Dermis lymphatic vessel endothelial cell (primary cell): ENCODE data around the gene ETFBKMT. TPM values are rescaled to one million over a fixed set of nuclear protein-coding genes. Genes with fewer than 3 reads are reported as not detected.

Source experiments
- total RNA-seq: library from RNA; depleted of rRNA; stranded (reverse); fragments of >200 nt; gene quantifications from 2 replicates; pipeline ENCODE4 v1.2.1, GENCODE V29; 2014

ETFBKMT gene, protein sequence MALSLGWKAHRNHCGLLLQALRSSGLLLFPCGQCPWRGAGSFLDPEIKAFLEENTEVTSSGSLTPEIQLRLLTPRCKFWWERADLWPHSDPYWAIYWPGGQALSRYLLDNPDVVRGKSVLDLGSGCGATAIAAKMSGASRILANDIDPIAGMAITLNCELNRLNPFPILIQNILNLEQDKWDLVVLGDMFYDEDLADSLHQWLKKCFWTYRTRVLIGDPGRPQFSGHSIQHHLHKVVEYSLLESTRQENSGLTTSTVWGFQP
- 3.8 and 3.9 TPM in 2 replicates for total RNA-seq

DNA sequence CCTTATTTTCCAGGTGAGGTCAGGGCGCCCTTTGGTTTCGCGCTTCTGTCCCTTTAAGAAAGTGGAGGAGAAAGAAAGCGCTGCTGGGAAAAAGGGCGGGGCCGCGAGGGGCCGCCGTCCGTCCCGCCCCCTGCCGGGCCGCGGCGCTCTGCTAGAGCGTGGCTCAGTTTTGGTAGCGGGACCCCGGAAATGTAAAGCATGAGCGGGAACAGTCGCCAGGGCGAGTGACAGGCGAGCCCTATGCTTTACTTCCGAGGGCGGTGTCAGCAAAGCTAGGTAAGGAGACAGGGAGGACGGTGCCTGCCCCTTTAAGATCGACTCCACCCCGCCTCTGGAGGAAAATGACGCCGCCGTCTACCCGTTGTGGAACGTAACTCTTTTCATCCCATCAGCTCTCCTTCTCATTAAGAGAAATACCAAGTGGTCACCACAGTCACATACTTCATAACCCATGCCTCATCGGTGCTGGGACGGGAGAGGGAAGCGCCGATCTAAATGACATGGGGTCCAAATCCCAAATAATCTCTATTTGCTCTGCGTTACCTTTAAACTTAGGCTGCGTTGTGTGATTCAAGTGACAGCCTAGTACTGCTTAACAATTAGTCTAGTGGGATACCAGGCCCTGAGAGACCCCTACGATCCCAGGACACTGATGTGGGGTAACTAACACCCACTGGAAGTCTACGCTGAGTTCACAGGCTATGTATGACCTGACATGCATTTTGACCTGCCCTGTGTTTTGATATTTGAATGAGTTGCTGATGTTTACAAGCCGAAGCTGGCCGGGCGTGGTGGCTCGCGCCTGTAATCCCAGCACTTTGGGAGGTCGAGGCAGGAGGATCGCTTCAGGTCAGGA is at the start of gene ETFBKMT:
Gene ETFBKMT (plus strand): TSS at position 602 of the 856 bp plus-strand sequence. CDS start 2,266 bp downstream, outside the sequence.

Other genes with a start within 250 kb of the ETFBKMT start
- gene DENND5B, start 68.6 kb upstream of the ETFBKMT start, total RNA-seq = 8.5 and 12.5 TPM in 2 replicates
- gene AMN1, start 69.3 kb downstream of the ETFBKMT start, total RNA-seq = 9.8 and 10.1 TPM in 2 replicates